AG10803 (cell line): ENCODE results near the gene E2F1.

Experiments used
- DNase-seq: peaks from one replicate; pipeline ENCODE4 v3.0.0; 2010; ENCODE audit warnings: low read depth
- H3K4me3 ChIP-seq: 2 replicates; pipeline ENCODE4 v1.5.1; 2011; ENCODE audit warnings: mild to moderate bottlenecking, low read length, control low read depth
- TF ChIP-seq, protein P1 (sequence below): conservative IDR thresholded peaks from 2 replicates; pipeline ENCODE4 v1.5.1; 2011; ENCODE audit warnings: mild to moderate bottlenecking, low read length, control low read depth, inconsistent platforms

Gene E2F1

DNA sequence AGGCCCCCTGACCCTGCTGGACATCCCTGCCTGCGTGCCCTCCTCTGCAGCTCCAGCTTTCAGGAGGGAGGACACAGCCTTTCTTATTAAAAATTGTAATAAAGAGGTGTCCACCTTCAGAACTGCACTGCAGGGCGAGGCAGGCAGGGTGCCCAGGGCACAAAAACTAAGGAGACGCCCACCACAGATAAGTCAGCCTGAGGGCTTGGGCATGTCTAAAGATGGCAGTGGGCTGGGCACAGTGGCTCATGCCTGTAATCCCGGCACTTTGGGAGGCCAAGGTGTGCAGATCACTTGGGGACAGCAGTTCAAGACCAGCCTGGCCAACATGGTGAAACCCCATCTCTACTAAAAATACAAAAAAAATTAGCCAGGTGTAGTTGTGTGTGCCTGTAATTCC, 31.0 kb downstream of the E2F1 start:
- no peak for DNase-seq
- H3K4me3 ChIP-seq, result no peak overlapping the region
- TF ChIP-seq, protein P1, sequence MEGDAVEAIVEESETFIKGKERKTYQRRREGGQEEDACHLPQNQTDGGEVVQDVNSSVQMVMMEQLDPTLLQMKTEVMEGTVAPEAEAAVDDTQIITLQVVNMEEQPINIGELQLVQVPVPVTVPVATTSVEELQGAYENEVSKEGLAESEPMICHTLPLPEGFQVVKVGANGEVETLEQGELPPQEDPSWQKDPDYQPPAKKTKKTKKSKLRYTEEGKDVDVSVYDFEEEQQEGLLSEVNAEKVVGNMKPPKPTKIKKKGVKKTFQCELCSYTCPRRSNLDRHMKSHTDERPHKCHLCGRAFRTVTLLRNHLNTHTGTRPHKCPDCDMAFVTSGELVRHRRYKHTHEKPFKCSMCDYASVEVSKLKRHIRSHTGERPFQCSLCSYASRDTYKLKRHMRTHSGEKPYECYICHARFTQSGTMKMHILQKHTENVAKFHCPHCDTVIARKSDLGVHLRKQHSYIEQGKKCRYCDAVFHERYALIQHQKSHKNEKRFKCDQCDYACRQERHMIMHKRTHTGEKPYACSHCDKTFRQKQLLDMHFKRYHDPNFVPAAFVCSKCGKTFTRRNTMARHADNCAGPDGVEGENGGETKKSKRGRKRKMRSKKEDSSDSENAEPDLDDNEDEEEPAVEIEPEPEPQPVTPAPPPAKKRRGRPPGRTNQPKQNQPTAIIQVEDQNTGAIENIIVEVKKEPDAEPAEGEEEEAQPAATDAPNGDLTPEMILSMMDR, result no peak

DNA sequence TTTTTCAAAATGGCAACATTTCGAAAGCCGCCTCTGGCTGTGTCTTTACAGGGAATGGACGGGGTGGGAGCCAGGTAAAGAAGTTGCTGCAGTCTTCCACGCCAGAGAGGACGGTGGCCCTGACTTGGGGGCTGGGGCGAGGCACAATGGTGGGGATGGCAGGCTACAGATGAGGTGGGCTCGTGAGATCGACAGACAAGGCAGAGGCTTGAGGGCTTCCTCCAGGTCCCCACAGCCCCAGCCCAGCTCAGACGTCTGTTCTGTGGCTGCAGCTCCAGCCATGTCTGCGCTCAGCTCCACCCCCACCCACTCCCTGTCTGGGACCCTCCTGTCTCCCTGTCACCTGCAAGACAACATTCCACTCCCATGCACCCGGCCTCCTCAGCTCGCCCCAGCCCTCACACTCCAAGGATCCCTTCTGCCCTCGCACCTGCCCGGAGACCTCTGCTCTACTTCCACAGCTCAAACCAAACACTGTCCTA, 31.5 kb downstream of the E2F1 start:
- TF ChIP-seq, protein P1, result no peak

DNA sequence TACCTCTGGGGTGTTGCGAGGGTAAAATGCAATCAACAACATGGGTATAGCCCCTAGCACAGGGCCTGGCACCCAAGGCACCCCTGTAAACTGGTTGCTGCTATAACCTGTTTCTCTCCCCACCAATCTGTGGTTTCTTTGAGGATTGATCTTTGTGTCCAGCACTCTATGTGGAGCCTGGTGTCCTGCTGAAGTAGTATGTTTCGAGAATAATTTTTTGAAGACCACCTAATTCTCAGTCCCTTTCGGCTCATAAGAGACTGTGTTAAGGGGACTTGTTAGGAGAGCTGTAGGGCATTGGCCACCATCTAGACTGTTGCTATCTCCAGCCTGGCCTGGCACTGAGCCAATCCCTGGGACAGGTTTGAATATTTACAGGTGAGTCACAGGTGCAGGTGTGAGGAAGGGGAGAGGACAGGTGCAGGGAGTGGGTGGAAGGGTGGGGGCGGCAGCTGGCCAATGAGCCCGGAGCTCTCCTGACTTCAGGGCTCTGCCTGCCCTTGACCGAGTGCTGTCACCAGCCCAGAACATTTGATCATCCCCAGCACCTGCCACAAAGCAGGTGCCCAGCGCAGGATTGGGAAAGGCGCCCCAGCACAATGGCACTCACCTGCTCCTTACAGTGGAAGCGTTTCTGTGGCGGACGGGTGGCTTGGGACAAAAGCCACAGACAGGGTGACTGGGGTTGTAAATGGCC, 32.1 kb downstream of the E2F1 start:
- DNase-seq, result no peak
- TF ChIP-seq, protein P1, result no peak
- H3K4me3 ChIP-seq, result no peak overlapping the region

More for the DNA sequence above, 31.5 kb downstream of the E2F1 start:
- no peak overlapping the region for H3K4me3 ChIP-seq
- no peak for DNase-seq

DNA sequence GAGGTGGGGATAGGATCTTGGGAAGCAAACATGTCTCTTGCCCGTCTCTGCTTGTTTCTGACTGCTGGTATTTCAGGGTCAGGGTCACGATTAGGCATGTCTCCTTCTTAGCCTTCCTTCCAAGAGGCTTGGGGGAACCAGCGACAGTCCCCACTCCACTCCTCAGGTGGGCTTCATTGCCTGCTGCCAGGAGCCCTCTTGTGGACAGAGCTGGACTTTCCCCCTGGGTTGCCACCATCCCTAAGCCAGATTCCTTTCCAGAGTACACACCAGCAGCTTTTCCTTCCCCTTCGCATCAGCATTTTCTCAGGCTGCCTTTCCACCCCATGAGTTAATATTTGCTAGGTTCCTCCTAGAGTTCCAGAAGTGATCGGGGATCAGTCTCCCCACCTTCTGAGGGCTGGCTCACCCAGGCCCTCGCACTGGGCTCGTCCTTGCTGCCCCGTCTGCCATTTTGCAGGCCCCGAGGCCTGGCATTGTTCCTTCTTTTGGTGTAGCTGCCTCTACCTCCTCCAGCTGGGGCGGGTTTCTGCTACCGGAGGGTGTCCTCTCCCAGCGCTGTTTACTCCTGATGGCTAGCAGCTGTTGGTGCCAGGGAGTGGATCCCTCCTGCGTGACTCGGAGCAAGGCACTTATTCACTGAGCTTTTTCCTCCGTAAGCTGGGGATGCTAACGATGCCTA, 32.8 kb downstream of the E2F1 start:
- DNase-seq, result peak; percentile 65
- peak overlapping the region; percentile 35 for H3K4me3 ChIP-seq
- TF ChIP-seq, protein P1, result peak; percentile 94

DNA sequence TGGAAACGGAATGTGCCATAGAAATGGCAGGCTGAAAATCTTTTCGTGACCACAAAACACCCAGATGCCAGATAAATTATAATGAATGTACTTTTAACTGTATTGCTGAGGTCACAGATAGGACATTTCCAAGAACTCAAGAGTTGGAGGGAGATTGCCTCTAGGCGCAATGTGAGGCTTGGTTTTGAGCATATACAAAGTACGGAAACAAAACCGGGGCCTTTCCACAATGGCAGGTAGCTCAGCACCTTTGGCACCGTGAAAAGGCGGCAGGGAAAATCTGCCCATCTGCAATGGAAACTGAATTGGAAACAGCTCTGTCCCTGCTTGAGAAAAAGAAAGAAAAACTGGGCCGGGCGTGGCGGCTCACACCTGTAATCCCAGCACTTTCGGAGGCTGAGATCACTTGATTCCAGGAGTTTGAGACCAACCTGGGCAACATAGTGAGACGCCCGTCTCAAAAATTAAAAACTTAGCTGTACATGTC, 34.6 kb downstream of the E2F1 start:
- H3K4me3 ChIP-seq, result no peak overlapping the region
- DNase-seq, result no peak
- TF ChIP-seq, protein P1, result no peak

DNA sequence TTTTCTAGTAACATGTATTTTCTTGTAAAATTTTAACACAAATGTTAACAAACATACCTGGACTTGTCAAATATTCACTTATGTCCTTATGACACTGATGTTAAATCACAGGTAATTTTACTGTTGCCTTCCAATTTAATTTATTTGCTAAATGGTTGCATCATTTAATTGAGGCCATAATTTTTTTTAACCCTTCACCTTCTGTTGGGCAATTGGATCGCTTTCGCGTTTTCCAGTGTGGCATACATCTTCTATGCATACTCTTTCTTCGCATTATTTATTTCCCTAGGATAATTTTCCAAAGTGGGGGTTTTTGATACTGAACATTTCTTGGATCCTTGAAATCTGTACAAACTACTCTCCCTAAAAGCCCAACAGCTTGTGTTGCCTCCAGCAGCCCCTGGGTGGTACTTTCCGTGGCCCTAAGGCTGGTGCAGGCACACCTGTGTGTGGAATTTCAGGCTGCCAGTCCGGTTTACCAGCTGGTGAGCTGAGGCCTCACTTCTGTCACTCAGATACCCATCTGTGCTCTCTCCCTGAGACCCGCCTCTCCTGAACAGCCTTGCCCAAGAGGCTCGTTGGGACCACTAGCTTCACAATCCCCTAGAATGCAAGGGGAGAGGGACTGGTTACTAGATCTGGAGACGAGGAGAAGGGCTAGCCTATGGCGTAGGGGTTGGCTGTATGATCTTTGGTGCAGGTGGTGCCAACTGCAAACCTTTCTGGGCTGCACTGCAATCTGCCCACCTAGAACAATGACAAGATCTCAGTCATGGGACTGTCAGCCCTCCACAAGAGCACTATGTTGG, 35.2 kb downstream of the E2F1 start:
- H3K4me3 ChIP-seq, result no peak overlapping the region
- no peak for DNase-seq
- TF ChIP-seq, protein P1, result no peak
